Keratinocyte (primary cell): ENCODE data around the gene HBB. TPM values are rescaled to one million over a fixed set of nuclear protein-coding genes. Genes with fewer than 3 reads are reported as not detected.
"Not testable (repeated sequence)": the region's sequence is repeated elsewhere in the genome, so short reads cannot be mapped to it uniquely, and the experiment has no call there.

Source experiments
- DNase-seq: peaks from one replicate; pipeline ENCODE4 v3.0.0-alpha.2; 2011; ENCODE audit warnings: low read depth, missing footprints, low spot score
- FAIRE-seq: peaks from 2 replicates; lab custom pipeline; 2011; peaks lifted over from hg19 to GRCh38; lab: Jason Lieb, UNC
- H2AFZ ChIP-seq: 2 replicates; pipeline ENCODE4 v1.6.0; 2012; ENCODE audit warnings: low read length, control low read depth, inconsistent platforms; ENCODE audit not compliant: control insufficient read depth
- H3K27ac ChIP-seq: 2 replicates; pipeline ENCODE4 v1.5.1; 2011; ENCODE audit warnings: low read length; ENCODE audit not compliant: control insufficient read depth, insufficient read depth
- H3K27me3 ChIP-seq: 3 replicates; pipeline ENCODE4 v1.6.0; 2011; ENCODE audit warnings: low read length; ENCODE audit not compliant: control insufficient read depth, insufficient read depth; ENCODE audit errors: extremely low read depth
- H3K36me3 ChIP-seq, 2 experiments: 2 replicates in 1 of 2; 3 replicates in 1 of 2; pipeline ENCODE4 v1.5.1; 2011; ENCODE audit warnings: low read length in 2 of 2, mild to moderate bottlenecking in 1 of 2; ENCODE audit not compliant: control insufficient read depth in 2 of 2, insufficient read depth in 2 of 2; ENCODE audit errors: extremely low read depth in 1 of 2
- H3K4me1 ChIP-seq: 3 replicates; pipeline ENCODE4 v1.5.1; 2011; ENCODE audit warnings: low read length; ENCODE audit not compliant: control insufficient read depth, insufficient read depth; ENCODE audit errors: extremely low read depth
- H3K4me2 ChIP-seq: 3 replicates; pipeline ENCODE4 v1.6.0; 2011; ENCODE audit warnings: low read depth, low read length; ENCODE audit not compliant: control insufficient read depth, insufficient read depth; ENCODE audit errors: extremely low read depth
- H3K4me3 ChIP-seq, 3 experiments: fragments of 200-600 bp in 1 of 3; sonication (generic) in 1 of 3; 2 replicates in 2 of 3; 3 replicates in 1 of 3; pipeline ENCODE4 v1.5.1; 2011 to 2016; ENCODE audit warnings: low read length in 3 of 3, mild to moderate bottlenecking in 3 of 3, control low read depth in 2 of 3, inconsistent platforms in 1 of 3, low read depth in 1 of 3, mixed read lengths in 1 of 3, mixed run types in 1 of 3, moderate library complexity in 1 of 3; ENCODE audit not compliant: control insufficient read depth in 2 of 3, insufficient read depth in 2 of 3; ENCODE audit errors: extremely low read depth in 1 of 3
- H3K79me2 ChIP-seq: 2 replicates; pipeline ENCODE4 v1.6.0; 2012; ENCODE audit warnings: low read length; ENCODE audit not compliant: control insufficient read depth, insufficient read depth
- H3K9ac ChIP-seq: 3 replicates; pipeline ENCODE4 v1.6.0; 2011; ENCODE audit warnings: low read length; ENCODE audit not compliant: control insufficient read depth, insufficient read depth; ENCODE audit errors: extremely low read depth
- H3K9me1 ChIP-seq: 3 replicates; pipeline ENCODE4 v1.6.0; 2011; ENCODE audit warnings: low read length; ENCODE audit not compliant: control insufficient read depth, insufficient read depth; ENCODE audit errors: extremely low read depth
- H3K9me3 ChIP-seq: 2 replicates; pipeline ENCODE4 v1.5.1; 2012; ENCODE audit warnings: low read depth, low read length; ENCODE audit not compliant: control insufficient read depth
- H4K20me1 ChIP-seq: 3 replicates; pipeline ENCODE4 v1.6.0; 2011; ENCODE audit warnings: low read length; ENCODE audit not compliant: control insufficient read depth, insufficient read depth; ENCODE audit errors: extremely low read depth
- CTCF ChIP-seq, 3 experiments: IDR thresholded peaks in 1 of 3; conservative IDR thresholded peaks in 1 of 3; optimal IDR thresholded peaks in 1 of 3; 2 replicates in 2 of 3; 3 replicates in 1 of 3; pipeline versions ENCODE3 to v1.5.1; 2011; ENCODE audit warnings: low read length in 3 of 3, mild to moderate bottlenecking in 3 of 3, moderate library complexity in 2 of 3, control low read depth in 1 of 3, inconsistent platforms in 1 of 3; ENCODE audit not compliant: insufficient read depth in 2 of 3; ENCODE audit errors: extremely low read depth in 1 of 3
- EZH2 ChIP-seq: IDR thresholded peaks from one replicate; pipeline ENCODE4 v1.6.1; 2012; ENCODE audit warnings: inconsistent platforms, mild to moderate bottlenecking, low read length, moderate library complexity
- dilution Hi-C: fragments of 300-500 bp; cut with MboI; formaldehyde crosslinking; loops from one replicate; pipeline ENCODE4 v1.7.0; 2020; ENCODE audit warnings: low sequenced_read_pairs; ENCODE audit not compliant: extremely low pct_ligation_motif_present
- polyA plus RNA-seq, 5 experiments: library from polyadenylated mRNA; depleted of rRNA in 3 of 5; stranded (reverse) in 3 of 5; stranded (forward) in 1 of 5; unstranded in 1 of 5; fragments of >200 nt; gene quantifications; 1 replicate in 1 of 5; 2 replicates in 3 of 5; 3 replicates in 1 of 5; pipeline versions ENCODE4 v1.2.1 to v1.2.3, GENCODE V29; 2011 to 2012; ENCODE audit warnings: missing spikeins in 2 of 5, low read depth in 1 of 5, low replicate concordance in 1 of 5

HBB gene
- polyA plus RNA-seq, 1 donor (not counting 4 experiments of a cell fraction or from before 2014, with no cell fraction given), result not detected

GRCh38 chr11:5257296-5257695, 30.4 kb upstream of the HBB start:
- H2AFZ ChIP-seq, result no peak overlapping the region
- dilution Hi-C loops, result no loop called here
- DNase-seq, result no peak
- TF ChIP-seq EZH2 (no peak), CTCF (optimal IDR thresholded peaks at IDR 0.05 in 1 of 3, IDR thresholded peaks at IDR 0.05 in 1 of 3, conservative IDR thresholded peaks at IDR 0.05 in 1 of 3; ENCODE audit: extremely low read depth in 1 of 3, insufficient read depth in 2 of 3, low read length in 3 of 3) (no peak)
- no peaks in the 10 kb centered on the region for H3K27me3 ChIP-seq
- no peaks in the 10 kb centered on the region for H4K20me1 ChIP-seq
- no peaks in the 10 kb centered on the region for H3K4me1 ChIP-seq
- FAIRE-seq, result no peak
- no peaks in the 10 kb centered on the region for H3K9me3 ChIP-seq
- H3K9me1 ChIP-seq, result no peaks in the 10 kb centered on the region
- H3K79me2 ChIP-seq, result no peaks in the 10 kb centered on the region
- H3K4me3 ChIP-seq, result no peak overlapping the region
- no peak overlapping the region for H3K4me2 ChIP-seq
- no peak overlapping the region for H3K9ac ChIP-seq
- no peaks in the 10 kb centered on the region for H3K36me3 ChIP-seq
- no peak overlapping the region for H3K27ac ChIP-seq

DNA sequence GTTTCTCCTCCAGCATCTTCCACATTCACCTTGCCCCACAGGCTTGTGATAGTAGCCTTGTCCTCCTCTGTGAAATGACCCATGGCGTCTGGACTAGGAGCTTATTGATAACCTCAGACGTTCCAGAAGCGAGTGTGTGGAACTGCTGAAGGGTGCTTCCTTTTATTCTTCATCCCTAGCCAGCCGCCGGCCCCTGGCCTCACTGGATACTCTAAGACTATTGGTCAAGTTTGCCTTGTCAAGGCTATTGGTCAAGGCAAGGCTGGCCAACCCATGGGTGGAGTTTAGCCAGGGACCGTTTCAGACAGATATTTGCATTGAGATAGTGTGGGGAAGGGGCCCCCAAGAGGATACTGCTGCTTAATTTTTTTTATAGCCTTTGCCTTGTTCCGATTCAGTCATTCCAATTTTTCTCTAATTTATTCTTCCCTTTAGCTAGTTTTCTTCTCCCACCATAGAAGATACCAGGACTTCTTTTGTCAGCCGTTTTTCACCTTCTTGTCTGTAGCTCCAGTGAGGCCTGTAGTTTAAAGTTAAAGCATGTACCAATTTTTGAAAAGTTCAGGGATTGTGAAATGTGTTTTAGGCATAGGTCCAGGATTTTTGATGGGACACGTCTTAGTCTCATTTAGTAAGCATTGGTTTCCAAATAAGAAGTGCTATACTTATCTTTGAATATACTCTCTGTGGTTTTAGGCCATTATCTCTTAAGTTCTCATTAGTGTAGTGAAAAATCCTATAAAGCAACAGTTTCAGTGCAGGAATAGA, 28.0 kb upstream of the HBB start, which contains the start of gene HBG2:
Gene HBG2, minus strand, starts transcription at position 136 of the 768 bp plus-strand sequence. Its CDS starts 53 bp downstream, at position 83.
- DNase-seq, H3K4me3 ChIP-seq, dilution Hi-C loops, H3K9me3 ChIP-seq, H4K20me1 ChIP-seq, H3K9ac ChIP-seq, H3K27me3 ChIP-seq, H3K79me2 ChIP-seq, H3K27ac ChIP-seq, FAIRE-seq, H3K4me1 ChIP-seq, H2AFZ ChIP-seq, H3K9me1 ChIP-seq, H3K4me2 ChIP-seq, H3K36me3 ChIP-seq: not testable (repeated sequence)

- DNase-seq, H3K9me3 ChIP-seq, H3K4me3 ChIP-seq, H3K27ac ChIP-seq, dilution Hi-C loops, H2AFZ ChIP-seq, H4K20me1 ChIP-seq, H3K9ac ChIP-seq, H3K9me1 ChIP-seq, H3K36me3 ChIP-seq, H3K79me2 ChIP-seq, H3K4me1 ChIP-seq, H3K27me3 ChIP-seq, FAIRE-seq, H3K4me2 ChIP-seq: not testable (repeated sequence)
These were observed 27.2 kb upstream of the HBB start for GRCh38 chr11:5254023-5254422.

DNA sequence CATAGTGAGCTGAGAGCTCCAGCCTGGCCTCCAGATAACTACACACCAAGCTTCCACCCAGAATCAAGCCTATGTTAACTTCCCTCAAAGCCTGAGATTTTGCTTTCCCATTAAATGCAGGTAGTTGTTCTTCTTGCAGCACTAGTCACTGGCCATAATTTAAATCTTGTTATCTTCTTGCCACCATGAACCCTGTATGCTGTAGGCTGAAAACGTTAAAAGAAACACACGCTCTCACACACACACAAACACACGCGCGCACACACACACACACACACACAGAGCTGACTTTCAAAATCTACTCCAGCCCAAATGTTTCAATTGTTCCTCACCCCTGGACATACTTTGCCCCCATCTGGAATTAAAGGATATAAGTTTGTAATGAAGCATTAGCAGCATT, 26.6 kb upstream of the HBB start:
- H3K27me3 ChIP-seq, H3K27ac ChIP-seq, H3K9ac ChIP-seq, FAIRE-seq, H4K20me1 ChIP-seq, H3K9me3 ChIP-seq, H2AFZ ChIP-seq, H3K79me2 ChIP-seq, H3K4me3 ChIP-seq, H3K4me2 ChIP-seq, dilution Hi-C loops, DNase-seq, H3K36me3 ChIP-seq, H3K9me1 ChIP-seq, H3K4me1 ChIP-seq: not testable (repeated sequence)
